ENCODE results near the gene TXNL4A. TPM values are rescaled to one million over a fixed set of nuclear protein-coding genes. Genes with fewer than 3 reads are reported as not detected.

The TXNL4A gene
- total and polyA plus RNA-seq, 4 donors = 29.9 to 101 (median 85.2) TPM

DNA sequence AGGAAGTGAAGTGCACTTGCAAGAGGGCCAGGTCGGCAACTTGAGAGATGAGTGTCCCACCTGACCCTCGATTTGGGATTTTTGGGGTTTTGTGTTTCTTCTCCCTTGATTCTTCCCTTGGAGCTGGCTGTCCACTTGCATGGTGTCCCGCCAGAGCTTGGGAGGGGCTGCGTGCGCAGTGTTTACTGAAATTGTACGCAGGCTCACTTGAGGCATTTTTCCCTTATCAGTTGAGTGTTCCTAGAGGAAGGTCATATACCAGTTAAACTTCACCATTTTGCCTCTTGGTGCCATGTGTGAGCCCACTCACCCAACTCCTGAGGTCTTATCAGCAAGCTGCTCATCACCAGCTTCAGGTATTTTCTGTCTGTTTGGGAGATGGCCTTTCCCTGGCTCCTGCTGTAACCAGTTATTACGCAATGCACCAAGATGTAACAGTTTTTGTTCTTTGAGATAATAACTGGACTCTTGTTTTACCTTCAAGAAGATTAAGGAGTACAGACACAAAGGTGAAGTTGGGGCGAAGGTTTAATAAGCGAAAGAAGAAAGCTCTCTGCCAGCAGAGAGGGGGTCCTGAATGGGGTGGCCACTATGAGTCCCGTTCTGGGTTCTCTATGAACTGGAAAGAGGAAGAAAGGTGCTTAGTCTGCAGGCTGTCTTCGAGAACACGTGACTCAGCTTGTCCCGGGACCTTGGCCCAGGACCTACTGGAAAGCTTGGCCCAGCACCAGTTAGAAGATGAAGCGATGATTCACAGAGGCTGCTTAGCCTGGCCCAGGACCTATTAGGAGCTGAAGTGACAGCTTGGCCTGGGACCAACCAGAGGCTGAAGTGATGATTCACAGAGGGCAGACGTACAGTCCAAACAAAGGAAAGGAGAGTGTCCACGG, 21.5 kb upstream of the TXNL4A start:
- WGBS, 2 donors = 88 to 95% methylated on average over 16 of the region's 16 CpGs
- Histone ChIP-seq H3K27ac (ENCODE audit: low read depth in 1 of 2, low read length in 1 of 2) (peak overlapping the region in 1 of 2 donors; percentile 59), H3K9me3 (ENCODE audit: control insufficient read depth in 4 of 4, insufficient read depth in 3 of 4, low read length in 3 of 4) (peaks cover 0 to 19% (median 7%) of the 10 kb centered on the region in 4 donors)

DNA sequence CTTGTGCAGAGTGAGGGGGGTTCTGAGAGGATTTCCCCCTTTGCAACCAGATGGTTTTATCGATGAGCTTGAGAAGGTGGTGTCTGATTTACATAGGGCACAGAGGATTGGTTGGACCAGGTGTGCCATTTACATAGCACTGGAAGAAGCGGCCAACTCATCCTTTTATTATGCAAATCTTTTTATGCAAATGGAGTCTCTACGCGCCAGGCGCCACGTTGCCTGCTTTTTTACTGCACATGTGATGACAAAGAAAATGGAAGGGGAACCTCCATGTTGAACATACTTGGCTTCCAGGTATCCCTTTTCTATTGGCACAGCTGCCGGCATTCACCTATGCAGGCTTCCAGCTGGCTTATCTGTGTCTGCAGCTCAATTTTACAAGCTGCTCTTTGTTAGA, 18.4 kb upstream of the TXNL4A start:
- no peak overlapping the region for H3K27ac ChIP-seq (ENCODE audit: low read depth in 1 of 2, low read length in 1 of 2)
- no peak overlapping the region for H3K4me3 ChIP-seq
- no peak overlapping the region for H3K9ac ChIP-seq (ENCODE audit: insufficient read depth in 1 of 2, low read length in 2 of 2)
- no peak for ATAC-seq (ENCODE audit: insufficient read depth, low FRiP score)
- peaks cover 0 to 8% (median 0%) of the 10 kb centered on the region in 4 donors for H3K36me3 ChIP-seq (ENCODE audit: control insufficient read depth in 4 of 4, insufficient read depth in 4 of 4, low read length in 4 of 4)
- WGBS, 2 donors = 75 to 85% methylated on average over 7 of the region's 7 CpGs
- TF ChIP-seq, protein P1, sequence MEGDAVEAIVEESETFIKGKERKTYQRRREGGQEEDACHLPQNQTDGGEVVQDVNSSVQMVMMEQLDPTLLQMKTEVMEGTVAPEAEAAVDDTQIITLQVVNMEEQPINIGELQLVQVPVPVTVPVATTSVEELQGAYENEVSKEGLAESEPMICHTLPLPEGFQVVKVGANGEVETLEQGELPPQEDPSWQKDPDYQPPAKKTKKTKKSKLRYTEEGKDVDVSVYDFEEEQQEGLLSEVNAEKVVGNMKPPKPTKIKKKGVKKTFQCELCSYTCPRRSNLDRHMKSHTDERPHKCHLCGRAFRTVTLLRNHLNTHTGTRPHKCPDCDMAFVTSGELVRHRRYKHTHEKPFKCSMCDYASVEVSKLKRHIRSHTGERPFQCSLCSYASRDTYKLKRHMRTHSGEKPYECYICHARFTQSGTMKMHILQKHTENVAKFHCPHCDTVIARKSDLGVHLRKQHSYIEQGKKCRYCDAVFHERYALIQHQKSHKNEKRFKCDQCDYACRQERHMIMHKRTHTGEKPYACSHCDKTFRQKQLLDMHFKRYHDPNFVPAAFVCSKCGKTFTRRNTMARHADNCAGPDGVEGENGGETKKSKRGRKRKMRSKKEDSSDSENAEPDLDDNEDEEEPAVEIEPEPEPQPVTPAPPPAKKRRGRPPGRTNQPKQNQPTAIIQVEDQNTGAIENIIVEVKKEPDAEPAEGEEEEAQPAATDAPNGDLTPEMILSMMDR (IDR thresholded peaks at IDR 0.05; ENCODE audit: control extremely low read depth, extremely low read depth) = no peak
- H3K27me3 ChIP-seq (ENCODE audit: control insufficient read depth in 3 of 3, insufficient read depth in 3 of 3, low read length in 2 of 3) = no peaks in the 10 kb centered on the region
- peaks cover 0 to 14% (median 5%) of the 10 kb centered on the region in 4 donors for H3K9me3 ChIP-seq (ENCODE audit: control insufficient read depth in 4 of 4, insufficient read depth in 3 of 4, low read length in 3 of 4)
- no peak for DNase-seq
- H3K4me1 ChIP-seq (ENCODE audit: control insufficient read depth in 5 of 5, insufficient read depth in 5 of 5, low read length in 5 of 5) = no peaks in the 10 kb centered on the region

More for the DNA sequence above, 21.5 kb upstream of the TXNL4A start:
- DNase-seq = no peak
- H3K9ac ChIP-seq (ENCODE audit: insufficient read depth in 1 of 2, low read length in 2 of 2) = no peak overlapping the region
- H3K27me3 ChIP-seq (ENCODE audit: control insufficient read depth in 3 of 3, insufficient read depth in 3 of 3, low read length in 2 of 3) = no peaks in the 10 kb centered on the region
- no peaks in the 10 kb centered on the region for H3K4me1 ChIP-seq (ENCODE audit: control insufficient read depth in 5 of 5, insufficient read depth in 5 of 5, low read length in 5 of 5)
- peak; percentile 62 for ATAC-seq (ENCODE audit: insufficient read depth, low FRiP score)
- TF ChIP-seq, protein P1 (IDR thresholded peaks at IDR 0.05; ENCODE audit: control extremely low read depth, extremely low read depth) = no peak
- no peak overlapping the region for H3K4me3 ChIP-seq
- H3K36me3 ChIP-seq (ENCODE audit: control insufficient read depth in 4 of 4, insufficient read depth in 4 of 4, low read length in 4 of 4) = peaks cover 0 to 13% (median 0%) of the 10 kb centered on the region in 4 donors

DNA sequence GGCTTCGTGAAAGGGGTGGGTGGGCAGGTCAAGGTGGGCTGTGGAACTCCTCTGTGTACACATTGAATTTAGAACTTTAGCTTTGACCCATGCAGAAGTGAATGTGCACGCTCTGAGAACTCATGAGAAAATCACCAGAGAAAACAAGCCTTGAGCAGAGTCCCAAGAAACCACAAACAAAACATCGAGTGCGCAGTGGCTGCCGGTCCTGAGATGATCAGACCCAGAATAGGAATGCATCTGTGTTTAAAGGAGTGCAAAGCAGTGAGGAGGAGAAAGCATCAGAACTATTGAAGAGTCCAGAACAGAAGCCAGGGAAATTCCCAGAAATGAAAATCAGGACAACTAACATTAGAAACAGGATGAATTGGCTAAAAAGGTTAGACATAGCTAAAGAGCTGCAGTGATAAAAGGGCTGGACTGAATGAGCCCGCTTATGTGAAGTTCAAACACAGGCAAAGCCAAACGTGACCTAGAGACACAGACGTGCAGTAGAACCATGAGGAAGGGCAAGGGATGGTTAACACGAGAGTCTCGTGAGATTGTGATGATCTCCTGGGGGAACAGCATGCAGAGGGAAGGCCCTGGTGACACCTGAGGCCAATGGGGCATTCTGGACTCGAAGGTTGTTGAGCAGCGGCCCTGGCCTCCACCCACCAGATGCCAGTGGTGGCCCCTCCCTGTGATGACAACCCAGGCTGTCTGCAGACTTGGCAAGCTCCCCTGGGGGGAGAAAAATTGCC, 16.4 kb upstream of the TXNL4A start:
- WGBS, 2 donors = 87 to 92% methylated on average over 12 of the region's 12 CpGs
- no peaks in the 10 kb centered on the region for H3K27me3 ChIP-seq (ENCODE audit: control insufficient read depth in 3 of 3, insufficient read depth in 3 of 3, low read length in 2 of 3)
- ATAC-seq (ENCODE audit: insufficient read depth, low FRiP score) (no peak), DNase-seq (no peak)
- TF ChIP-seq, protein P1 (IDR thresholded peaks at IDR 0.05; ENCODE audit: control extremely low read depth, extremely low read depth) = no peak
- H3K4me1 ChIP-seq (ENCODE audit: control insufficient read depth in 5 of 5, insufficient read depth in 5 of 5, low read length in 5 of 5) = no peaks in the 10 kb centered on the region
- H3K4me3 ChIP-seq = no peak overlapping the region
- H3K27ac ChIP-seq (ENCODE audit: low read depth in 1 of 2, low read length in 1 of 2) = no peak overlapping the region
- no peak overlapping the region for H3K9ac ChIP-seq (ENCODE audit: insufficient read depth in 1 of 2, low read length in 2 of 2)
- peaks cover 0 to 4% (median 0%) of the 10 kb centered on the region in 4 donors for H3K36me3 ChIP-seq (ENCODE audit: control insufficient read depth in 4 of 4, insufficient read depth in 4 of 4, low read length in 4 of 4)
- peaks cover 0 to 15% (median 7%) of the 10 kb centered on the region in 4 donors for H3K9me3 ChIP-seq (ENCODE audit: control insufficient read depth in 4 of 4, insufficient read depth in 3 of 4, low read length in 3 of 4)
